Upper lobe of left lung (tissue), 4 donors: ENCODE measurements around the gene MYO7A.

Experiments
- CTCF ChIP-seq, 6 experiments: fragments of 450-650 bp in 4 of 6; fragments of 200-600 bp in 2 of 6; sonication (generic) in 2 of 6; IDR thresholded peaks; one replicate each; pipeline ENCODE4 v1.5.1; 2016 to 2019; ENCODE audit warnings: antibody characterized with exemption in 6 of 6
- POLR2A ChIP-seq, 4 donors: fragments of 450-650 bp; IDR thresholded peaks; one replicate each; pipeline ENCODE4 v1.5.1; 2016 to 2017; ENCODE audit warnings: antibody characterized with exemption in 4 of 4, mild to moderate bottlenecking in 2 of 4

GRCh38 chr11:77090373-77091111, 37.5 kb upstream of the MYO7A start:
- no peak for TF ChIP-seq POLR2A (IDR thresholded peaks at IDR 0.05)
- TF ChIP-seq CTCF (IDR thresholded peaks at IDR 0.05) = no peak
